ENCODE data around the gene ANO4.

Gene ANO4

GRCh38 chr12:101001669-101002068, 207.1 kb downstream of the ANO4 start:
- TF ChIP-seq ISL1 (CRISPR knock-in tag; IDR thresholded peaks at IDR 0.05) (no peak), SNAI2 (CRISPR knock-in tag; IDR thresholded peaks at IDR 0.05) (no peak), ZNF565 (CRISPR knock-in tag; conservative IDR thresholded peaks at IDR 0.05; ENCODE audit: low read depth) (no peak), TOX (CRISPR knock-in tag; IDR thresholded peaks at IDR 0.05; ENCODE audit: borderline replicate concordance) (no peak), RARB (CRISPR knock-in tag; IDR thresholded peaks at IDR 0.05) (no peak), ZNF8 (CRISPR knock-in tag; IDR thresholded peaks at IDR 0.05) (no peak), PPARA (CRISPR knock-in tag; IDR thresholded peaks at IDR 0.05; ENCODE audit: borderline replicate concordance) (no peak), GLIS3 (CRISPR knock-in tag; IDR thresholded peaks at IDR 0.05) (no peak), TCF4 (CRISPR knock-in tag; IDR thresholded peaks at IDR 0.05; ENCODE audit: borderline replicate concordance) (no peak), CSDC2 (CRISPR knock-in tag; IDR thresholded peaks at IDR 0.05) (no peak), ZNF70 (CRISPR knock-in tag; IDR thresholded peaks at IDR 0.05) (no peak), ZFP30 (CRISPR knock-in tag; IDR thresholded peaks at IDR 0.05) (no peak), ARNTL (CRISPR knock-in tag; IDR thresholded peaks at IDR 0.05; ENCODE audit: borderline replicate concordance, low read depth) (no peak), ZC3H10 (CRISPR knock-in tag; IDR thresholded peaks at IDR 0.05) (no peak)
- TF ChIP-seq, protein P1, sequence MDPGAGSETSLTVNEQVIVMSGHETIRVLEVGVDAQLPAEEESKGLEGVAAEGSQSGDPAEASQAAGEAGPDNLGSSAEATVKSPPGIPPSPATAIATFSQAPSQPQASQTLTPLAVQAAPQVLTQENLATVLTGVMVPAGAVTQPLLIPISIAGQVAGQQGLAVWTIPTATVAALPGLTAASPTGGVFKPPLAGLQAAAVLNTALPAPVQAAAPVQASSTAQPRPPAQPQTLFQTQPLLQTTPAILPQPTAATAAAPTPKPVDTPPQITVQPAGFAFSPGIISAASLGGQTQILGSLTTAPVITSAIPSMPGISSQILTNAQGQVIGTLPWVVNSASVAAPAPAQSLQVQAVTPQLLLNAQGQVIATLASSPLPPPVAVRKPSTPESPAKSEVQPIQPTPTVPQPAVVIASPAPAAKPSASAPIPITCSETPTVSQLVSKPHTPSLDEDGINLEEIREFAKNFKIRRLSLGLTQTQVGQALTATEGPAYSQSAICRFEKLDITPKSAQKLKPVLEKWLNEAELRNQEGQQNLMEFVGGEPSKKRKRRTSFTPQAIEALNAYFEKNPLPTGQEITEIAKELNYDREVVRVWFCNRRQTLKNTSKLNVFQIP (CRISPR knock-in tag; IDR thresholded peaks at IDR 0.05; ENCODE audit: borderline replicate concordance, low read depth), result no peak
- TF ChIP-seq, protein P2, sequence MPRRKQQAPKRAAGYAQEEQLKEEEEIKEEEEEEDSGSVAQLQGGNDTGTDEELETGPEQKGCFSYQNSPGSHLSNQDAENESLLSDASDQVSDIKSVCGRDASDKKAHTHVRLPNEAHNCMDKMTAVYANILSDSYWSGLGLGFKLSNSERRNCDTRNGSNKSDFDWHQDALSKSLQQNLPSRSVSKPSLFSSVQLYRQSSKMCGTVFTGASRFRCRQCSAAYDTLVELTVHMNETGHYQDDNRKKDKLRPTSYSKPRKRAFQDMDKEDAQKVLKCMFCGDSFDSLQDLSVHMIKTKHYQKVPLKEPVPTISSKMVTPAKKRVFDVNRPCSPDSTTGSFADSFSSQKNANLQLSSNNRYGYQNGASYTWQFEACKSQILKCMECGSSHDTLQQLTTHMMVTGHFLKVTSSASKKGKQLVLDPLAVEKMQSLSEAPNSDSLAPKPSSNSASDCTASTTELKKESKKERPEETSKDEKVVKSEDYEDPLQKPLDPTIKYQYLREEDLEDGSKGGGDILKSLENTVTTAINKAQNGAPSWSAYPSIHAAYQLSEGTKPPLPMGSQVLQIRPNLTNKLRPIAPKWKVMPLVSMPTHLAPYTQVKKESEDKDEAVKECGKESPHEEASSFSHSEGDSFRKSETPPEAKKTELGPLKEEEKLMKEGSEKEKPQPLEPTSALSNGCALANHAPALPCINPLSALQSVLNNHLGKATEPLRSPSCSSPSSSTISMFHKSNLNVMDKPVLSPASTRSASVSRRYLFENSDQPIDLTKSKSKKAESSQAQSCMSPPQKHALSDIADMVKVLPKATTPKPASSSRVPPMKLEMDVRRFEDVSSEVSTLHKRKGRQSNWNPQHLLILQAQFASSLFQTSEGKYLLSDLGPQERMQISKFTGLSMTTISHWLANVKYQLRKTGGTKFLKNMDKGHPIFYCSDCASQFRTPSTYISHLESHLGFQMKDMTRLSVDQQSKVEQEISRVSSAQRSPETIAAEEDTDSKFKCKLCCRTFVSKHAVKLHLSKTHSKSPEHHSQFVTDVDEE (CRISPR knock-in tag; IDR thresholded peaks at IDR 0.05), result no peak
- TF ChIP-seq, protein P3, sequence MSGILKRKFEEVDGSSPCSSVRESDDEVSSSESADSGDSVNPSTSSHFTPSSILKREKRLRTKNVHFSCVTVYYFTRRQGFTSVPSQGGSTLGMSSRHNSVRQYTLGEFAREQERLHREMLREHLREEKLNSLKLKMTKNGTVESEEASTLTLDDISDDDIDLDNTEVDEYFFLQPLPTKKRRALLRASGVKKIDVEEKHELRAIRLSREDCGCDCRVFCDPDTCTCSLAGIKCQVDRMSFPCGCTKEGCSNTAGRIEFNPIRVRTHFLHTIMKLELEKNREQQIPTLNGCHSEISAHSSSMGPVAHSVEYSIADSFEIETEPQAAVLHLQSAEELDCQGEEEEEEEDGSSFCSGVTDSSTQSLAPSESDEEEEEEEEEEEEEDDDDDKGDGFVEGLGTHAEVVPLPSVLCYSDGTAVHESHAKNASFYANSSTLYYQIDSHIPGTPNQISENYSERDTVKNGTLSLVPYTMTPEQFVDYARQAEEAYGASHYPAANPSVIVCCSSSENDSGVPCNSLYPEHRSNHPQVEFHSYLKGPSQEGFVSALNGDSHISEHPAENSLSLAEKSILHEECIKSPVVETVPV (CRISPR knock-in tag; IDR thresholded peaks at IDR 0.05), result no peak
- no peak for ATAC-seq

DNA sequence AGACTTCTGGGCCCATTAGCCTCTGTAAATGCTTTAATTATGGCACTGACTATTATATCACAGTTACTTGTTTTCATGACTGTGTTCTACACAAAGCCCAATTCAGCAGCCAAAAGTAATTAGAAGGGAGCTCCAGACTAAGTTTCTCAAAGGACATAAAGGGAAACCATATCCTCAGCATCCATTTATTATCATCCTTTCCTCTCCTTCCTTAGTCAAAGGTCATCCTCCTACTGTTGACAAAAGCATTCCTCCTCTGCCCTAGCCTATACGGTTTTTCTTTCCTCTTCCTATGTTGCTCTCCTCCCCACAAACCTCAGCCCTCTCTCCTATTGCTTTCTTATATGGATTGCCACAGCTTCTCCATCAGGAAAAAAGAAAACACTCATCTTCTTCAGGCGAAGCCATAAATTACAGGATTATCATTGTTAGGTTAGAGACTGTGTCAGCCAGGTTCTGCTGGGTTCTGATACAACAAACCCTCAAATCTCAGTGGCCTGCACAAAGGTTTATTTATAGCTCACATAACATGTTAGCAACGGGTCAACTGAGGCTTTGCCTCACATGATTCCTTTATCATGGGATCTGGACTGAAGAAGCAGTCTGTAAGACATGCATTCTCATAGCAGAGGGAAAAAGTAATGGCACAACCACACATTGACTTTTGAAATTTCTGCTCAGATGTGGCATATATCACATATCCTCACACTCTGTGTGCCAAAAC, 208.3 kb downstream of the ANO4 start:
- ATAC-seq, result no peak
- TF ChIP-seq, protein P2 (CRISPR knock-in tag; IDR thresholded peaks at IDR 0.05), result no peak
- no peak for TF ChIP-seq ZFP30 (CRISPR knock-in tag; IDR thresholded peaks at IDR 0.05)
- no peak for TF ChIP-seq OSR1 (CRISPR knock-in tag; IDR thresholded peaks at IDR 0.05)
- no peak for TF ChIP-seq CSDC2 (CRISPR knock-in tag; IDR thresholded peaks at IDR 0.05)
- TF ChIP-seq GLIS3 (CRISPR knock-in tag; IDR thresholded peaks at IDR 0.05), result no peak
- TF ChIP-seq, protein P1 (CRISPR knock-in tag; IDR thresholded peaks at IDR 0.05; ENCODE audit: borderline replicate concordance, low read depth), result no peak
- no peak for TF ChIP-seq ZNF8 (CRISPR knock-in tag; IDR thresholded peaks at IDR 0.05)
- no peak for TF ChIP-seq RARB (CRISPR knock-in tag; IDR thresholded peaks at IDR 0.05)
- no peak for TF ChIP-seq ZNF70 (CRISPR knock-in tag; IDR thresholded peaks at IDR 0.05)
- TF ChIP-seq TCF4 (CRISPR knock-in tag; IDR thresholded peaks at IDR 0.05; ENCODE audit: borderline replicate concordance), result no peak
- TF ChIP-seq ZNF565 (CRISPR knock-in tag; conservative IDR thresholded peaks at IDR 0.05; ENCODE audit: low read depth), result no peak
- no peak for TF ChIP-seq PPARA (CRISPR knock-in tag; IDR thresholded peaks at IDR 0.05; ENCODE audit: borderline replicate concordance)
- TF ChIP-seq TOX (CRISPR knock-in tag; IDR thresholded peaks at IDR 0.05; ENCODE audit: borderline replicate concordance), result no peak
- TF ChIP-seq ARNTL (CRISPR knock-in tag; IDR thresholded peaks at IDR 0.05; ENCODE audit: borderline replicate concordance, low read depth), result no peak
- TF ChIP-seq, protein P4, sequence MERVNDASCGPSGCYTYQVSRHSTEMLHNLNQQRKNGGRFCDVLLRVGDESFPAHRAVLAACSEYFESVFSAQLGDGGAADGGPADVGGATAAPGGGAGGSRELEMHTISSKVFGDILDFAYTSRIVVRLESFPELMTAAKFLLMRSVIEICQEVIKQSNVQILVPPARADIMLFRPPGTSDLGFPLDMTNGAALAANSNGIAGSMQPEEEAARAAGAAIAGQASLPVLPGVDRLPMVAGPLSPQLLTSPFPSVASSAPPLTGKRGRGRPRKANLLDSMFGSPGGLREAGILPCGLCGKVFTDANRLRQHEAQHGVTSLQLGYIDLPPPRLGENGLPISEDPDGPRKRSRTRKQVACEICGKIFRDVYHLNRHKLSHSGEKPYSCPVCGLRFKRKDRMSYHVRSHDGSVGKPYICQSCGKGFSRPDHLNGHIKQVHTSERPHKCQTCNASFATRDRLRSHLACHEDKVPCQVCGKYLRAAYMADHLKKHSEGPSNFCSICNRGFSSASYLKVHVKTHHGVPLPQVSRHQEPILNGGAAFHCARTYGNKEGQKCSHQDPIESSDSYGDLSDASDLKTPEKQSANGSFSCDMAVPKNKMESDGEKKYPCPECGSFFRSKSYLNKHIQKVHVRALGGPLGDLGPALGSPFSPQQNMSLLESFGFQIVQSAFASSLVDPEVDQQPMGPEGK (CRISPR knock-in tag; IDR thresholded peaks at IDR 0.05; ENCODE audit: borderline replicate concordance), result no peak
